NCI-H2081 treated with DMSO at 0.1 percent for 48 hours (cell line): ENCODE data around the gene ATF3.

Experiments
- DNase-seq: peaks from one replicate; lab custom pipeline; 2025; lab: John Stamatoyannopoulos, UW

Gene ATF3

GRCh38 chr1:212608959-212609700 lies 569 bp downstream of the ATF3 start:
- no peak for DNase-seq

GRCh38 chr1:212609701-212610574 lies 1.4 kb downstream of the ATF3 start:
- DNase-seq = no peak

GRCh38 chr1:212610575-212610967 lies 2.0 kb downstream of the ATF3 start:
- DNase-seq = no peak

- DNase-seq = no peak
Measured at GRCh38 chr1:212611000-212611948, 2.7 kb downstream of the ATF3 start.

- no peak for DNase-seq
Measured at GRCh38 chr1:212612041-212612961, 3.7 kb downstream of the ATF3 start.

- DNase-seq = no peak
Measured at GRCh38 chr1:212613440-212614335, 5.1 kb downstream of the ATF3 start.

- no peak for DNase-seq
Measured at GRCh38 chr1:212614453-212615200, 6.1 kb downstream of the ATF3 start.

- DNase-seq = no peak
Measured at GRCh38 chr1:212615201-212615470, 6.6 kb downstream of the ATF3 start.

- no peak for DNase-seq
Measured at GRCh38 chr1:212618466-212619210, 10.1 kb downstream of the ATF3 start.

GRCh38 chr1:212620293-212620692 lies 11.7 kb downstream of the ATF3 start:
- DNase-seq = no peak

GRCh38 chr1:212621043-212621948 lies 12.7 kb downstream of the ATF3 start:
- no peak for DNase-seq

- DNase-seq = no peak
Measured at GRCh38 chr1:212621949-212622305, 13.4 kb downstream of the ATF3 start.

- no peak for DNase-seq
Measured at GRCh38 chr1:212622467-212622866, 13.9 kb downstream of the ATF3 start.

GRCh38 chr1:212622906-212623305 lies 14.3 kb downstream of the ATF3 start:
- DNase-seq = no peak

GRCh38 chr1:212623603-212624002 lies 15.0 kb downstream of the ATF3 start:
- no peak for DNase-seq

- no peak for DNase-seq
Measured at GRCh38 chr1:212624976-212625501, 16.5 kb downstream of the ATF3 start.

GRCh38 chr1:212625781-212626450 lies 17.4 kb downstream of the ATF3 start:
- DNase-seq = no peak
